Gastroesophageal sphincter (tissue), 3 donors: ENCODE results near the gene NFATC3.

ENCODE experiments used
- CTCF ChIP-seq, 4 experiments: fragments of 200-600 bp in 2 of 4; fragments of 450-650 bp in 2 of 4; sonication (generic) in 1 of 4; IDR thresholded peaks; one replicate each; pipeline ENCODE4 v1.5.1; 2017 to 2019; ENCODE audit warnings: antibody characterized with exemption in 4 of 4, mild to moderate bottlenecking in 2 of 4, moderate library complexity in 2 of 4
- EP300 ChIP-seq: sonication (generic); formaldehyde crosslinking; IDR thresholded peaks from one replicate; pipeline ENCODE4 v1.6.1; 2017; ENCODE audit warnings: antibody characterized with exemption, mild to moderate bottlenecking
- POLR2A ChIP-seq, 2 donors: fragments of 450-650 bp; IDR thresholded peaks; one replicate each; pipeline ENCODE4 v1.6.1; 2017; ENCODE audit warnings: antibody characterized with exemption in 2 of 2, mild to moderate bottlenecking in 2 of 2, moderate library complexity in 1 of 2
- POLR2AphosphoS5 ChIP-seq: sonication (generic); formaldehyde crosslinking; IDR thresholded peaks from one replicate; pipeline ENCODE4 v1.6.1; 2017; ENCODE audit warnings: antibody characterized with exemption

- TF ChIP-seq CTCF (IDR thresholded peaks at IDR 0.05) (no peak), POLR2AphosphoS5 (no peak), POLR2A (IDR thresholded peaks at IDR 0.05) (peak in 1 of 2 donors; percentile 5), EP300 (no peak)
Observed at GRCh38 chr16:68238029-68238345, 152.8 kb downstream of the NFATC3 start.
